Transverse colon (tissue), 3 donors: Measurements from ENCODE around the gene ANTXR2.

ENCODE experiments used
- CTCF ChIP-seq, 5 experiments: fragments of 200-600 bp in 3 of 5; fragments of 450-650 bp in 2 of 5; sonication (generic) in 3 of 5; IDR thresholded peaks; 1 replicate in 2 of 5; 2 replicates in 3 of 5; pipeline ENCODE4 v1.5.1; 2016 to 2017; ENCODE audit warnings: antibody characterized with exemption in 5 of 5, inconsistent platforms in 3 of 5, mild to moderate bottlenecking in 2 of 5, moderate library complexity in 1 of 5
- EP300 ChIP-seq: sonication (generic); formaldehyde crosslinking; IDR thresholded peaks from one replicate; pipeline ENCODE4 v1.6.1; 2017; ENCODE audit warnings: antibody characterized with exemption, low read depth

- TF ChIP-seq EP300 (no peak), CTCF (IDR thresholded peaks at IDR 0.05) (no peak)
These were observed 5.5 kb upstream of the ANTXR2 start for GRCh38 chr4:80078346-80079092.
